IMR-90 (cell line): Measurements from ENCODE around the gene LCN2. TPM values are rescaled to one million over a fixed set of nuclear protein-coding genes. Genes with fewer than 3 reads are reported as not detected.

Experiments used
- ATAC-seq: fragments of 200-7000 bp; cut with Tn5 transposase; 2 replicates; pipeline ENCODE4 v1.9.1; 2020; ENCODE audit warnings: low read depth, mild to moderate bottlenecking, moderate library complexity
- BruUV-seq: library from RNA; stranded (reverse); fragments of 400-500 nt; replicated peaks from 2 replicates; lab custom pipeline; 2021; lab: Mats Ljungman, UMichigan
- CTCF ChIA-PET: fragments of 300-600 bp; formaldehyde crosslinking; extraction: SDS; loops from one replicate; lab custom pipeline; 2021; ENCODE audit warnings: antibody characterized with exemption; lab: Yijun Ruan, JAX
- POLR2A ChIA-PET: fragments of 300-600 bp; sonication (Branson Sonifier 250); formaldehyde crosslinking; loops from one replicate; lab custom pipeline; 2022; ENCODE audit warnings: antibody characterized with exemption; ENCODE audit not compliant: unreplicated experiment; lab: Charles Lee
- DNase-seq: peaks from one replicate; pipeline ENCODE4 v3.0.0; 2013
- H2AFZ ChIP-seq: replicated peaks from 2 replicates; pipeline ENCODE3; 2013; ENCODE audit warnings: low read length, mild to moderate bottlenecking; ENCODE audit not compliant: poor library complexity
- H2AK5ac ChIP-seq: 2 replicates; pipeline ENCODE4 v1.6.1; 2013; ENCODE audit warnings: low read depth, low read length, inconsistent platforms
- H2AK9ac ChIP-seq: replicated peaks from 2 replicates; pipeline ENCODE3; 2013; ENCODE audit warnings: mild to moderate bottlenecking, low read depth, low read length, moderate library complexity; ENCODE audit not compliant: poor library complexity
- H2BK120ac ChIP-seq: 2 replicates; pipeline ENCODE4 v1.6.1; 2013; ENCODE audit warnings: low read depth, low read length, inconsistent platforms
- H2BK15ac ChIP-seq: 3 replicates; pipeline ENCODE4 v1.6.1; 2013; ENCODE audit warnings: low read depth, low read length, inconsistent platforms
- H2BK20ac ChIP-seq: 2 replicates; pipeline ENCODE4 v1.6.1; 2013; ENCODE audit warnings: low read depth, mild to moderate bottlenecking, inconsistent platforms, low read length, moderate library complexity
- H2BK5ac ChIP-seq: 2 replicates; pipeline ENCODE4 v1.6.1; 2013; ENCODE audit warnings: mild to moderate bottlenecking, low read depth, low read length, inconsistent platforms; ENCODE audit not compliant: poor library complexity, severe bottlenecking
- H3K14ac ChIP-seq: replicated peaks from 2 replicates; pipeline ENCODE4 v1.6.1; 2013; ENCODE audit warnings: low read depth, low read length, inconsistent platforms
- H3K18ac ChIP-seq: 2 replicates; pipeline ENCODE4 v1.6.1; 2013; ENCODE audit warnings: low read depth, low read length, control low read depth
- H3K23ac ChIP-seq: 2 replicates; pipeline ENCODE4 v1.6.1; 2013; ENCODE audit warnings: low read depth, low read length, inconsistent platforms
- H3K27ac ChIP-seq: 2 replicates; pipeline ENCODE4 v1.5.1; 2013; ENCODE audit warnings: mild to moderate bottlenecking, control low read depth, low read length; ENCODE audit not compliant: insufficient read depth
- H3K27me3 ChIP-seq: 2 replicates; pipeline ENCODE4 v1.6.1; 2013; ENCODE audit warnings: low read length; ENCODE audit not compliant: control insufficient read depth, insufficient read depth
- H3K36me3 ChIP-seq: 2 replicates; pipeline ENCODE4 v1.6.1; 2013; ENCODE audit warnings: low read length, mixed read lengths; ENCODE audit not compliant: control insufficient read depth, insufficient read depth
- H3K4ac ChIP-seq: 2 replicates; pipeline ENCODE4 v1.6.1; 2013; ENCODE audit warnings: low read depth, low read length, inconsistent platforms
- H3K4me1 ChIP-seq: 2 replicates; pipeline ENCODE4 v1.6.1; 2013; ENCODE audit warnings: low read length, mixed read lengths; ENCODE audit not compliant: control insufficient read depth, insufficient read depth
- H3K4me2 ChIP-seq: 2 replicates; pipeline ENCODE4 v1.6.1; 2013; ENCODE audit warnings: low read depth, mild to moderate bottlenecking, control low read depth, low read length, moderate library complexity
- H3K4me3 ChIP-seq: 2 replicates; pipeline ENCODE4 v1.5.1; 2013; ENCODE audit warnings: low read depth, mild to moderate bottlenecking, control low read depth, low read length, moderate library complexity; ENCODE audit not compliant: insufficient read depth
- H3K56ac ChIP-seq: 2 replicates; pipeline ENCODE4 v1.6.1; 2013; ENCODE audit warnings: low read length, inconsistent platforms; ENCODE audit not compliant: insufficient read depth; ENCODE audit errors: extremely low read depth
- H3K79me1 ChIP-seq, 2 experiments: 2 replicates each; pipeline ENCODE4 v1.6.1; 2013; ENCODE audit warnings: low read length in 2 of 2, inconsistent platforms in 1 of 2, low read depth in 1 of 2
- H3K9ac ChIP-seq: 2 replicates; pipeline ENCODE4 v1.6.1; 2013; ENCODE audit warnings: low read depth, low read length, control low read depth
- H3K9me1 ChIP-seq: 2 replicates; pipeline ENCODE4 v1.6.1; 2013; ENCODE audit warnings: low read length, inconsistent platforms; ENCODE audit not compliant: insufficient read depth
- H3K9me3 ChIP-seq: 2 replicates; pipeline ENCODE4 v1.6.1; 2013; ENCODE audit warnings: low read length; ENCODE audit not compliant: control insufficient read depth, insufficient read depth
- H4K20me1 ChIP-seq: 2 replicates; pipeline ENCODE4 v1.6.1; 2013; ENCODE audit warnings: low read length, inconsistent platforms; ENCODE audit not compliant: insufficient read depth
- H4K5ac ChIP-seq: 2 replicates; pipeline ENCODE4 v1.6.1; 2013; ENCODE audit warnings: mild to moderate bottlenecking, low read depth, low read length, control low read depth
- H4K8ac ChIP-seq, 2 experiments: 2 replicates each; pipeline ENCODE4 v1.6.1; 2013; ENCODE audit warnings: low read depth in 2 of 2, low read length in 2 of 2, control low read depth in 1 of 2, inconsistent platforms in 1 of 2
- H4K91ac ChIP-seq: 2 replicates; pipeline ENCODE4 v1.6.1; 2013; ENCODE audit warnings: low read depth, low read length, inconsistent platforms; ENCODE audit not compliant: insufficient read depth
- BHLHE40 ChIP-seq: fragments of 150-350 bp; IDR thresholded peaks from 2 replicates; pipeline ENCODE4 v1.6.1; 2016; ENCODE audit warnings: mild to moderate bottlenecking, low read depth, low read length
- CEBPB ChIP-seq: IDR thresholded peaks from 2 replicates; pipeline ENCODE4 v1.6.1; 2012; ENCODE audit warnings: low read depth, low read length, improper control_type of control experiment
- CHD1 ChIP-seq: IDR thresholded peaks from 2 replicates; pipeline ENCODE4 v1.6.1; 2012; ENCODE audit warnings: low read depth, low read length, improper control_type of control experiment
- MAFK ChIP-seq: IDR thresholded peaks from 2 replicates; pipeline ENCODE4 v1.6.1; 2012; ENCODE audit warnings: low read depth, low read length, improper control_type of control experiment
- MAZ ChIP-seq: IDR thresholded peaks from 2 replicates; pipeline ENCODE4 v1.6.1; 2012; ENCODE audit warnings: low read depth, mild to moderate bottlenecking, low read length, improper control_type of control experiment, moderate library complexity, borderline replicate concordance
- MXI1 ChIP-seq: IDR thresholded peaks from 2 replicates; pipeline ENCODE4 v1.6.1; 2012; ENCODE audit warnings: low read depth, mild to moderate bottlenecking, low read length, moderate library complexity, borderline replicate concordance
- NFE2L2 ChIP-seq: fragments of 150-350 bp; IDR thresholded peaks from 2 replicates; pipeline ENCODE4 v1.6.1; 2016; ENCODE audit warnings: low read depth, mild to moderate bottlenecking, low read length
- POLR2A ChIP-seq: IDR thresholded peaks from 2 replicates; pipeline ENCODE4 v1.6.1; 2012; ENCODE audit warnings: mild to moderate bottlenecking, low read depth, low read length
- RCOR1 ChIP-seq: IDR thresholded peaks from 2 replicates; pipeline ENCODE4 v1.6.1; 2012; ENCODE audit warnings: mild to moderate bottlenecking, low read length, improper control_type of control experiment; ENCODE audit not compliant: insufficient replicate concordance
- RFX5 ChIP-seq: IDR thresholded peaks from 2 replicates; pipeline ENCODE4 v1.8.0; 2012; ENCODE audit warnings: low read depth, mild to moderate bottlenecking, low read length, moderate library complexity
- WGBS, 2 experiments: methylation state at CpG; one replicate each; pipeline versions ENCODE4 v1.1.5 to v1.1.7; 2013; ENCODE audit warnings: missing lambda C conversion rate in 2 of 2; ENCODE audit not compliant: insufficient read length in 1 of 2; ENCODE audit errors: extremely low coverage in 2 of 2; 5-methylcytosine and 5-hydroxymethylcytosine counted together
- dilution Hi-C: fragments of 300-500 bp; cut with HindIII; formaldehyde crosslinking; loops from one replicate; pipeline ENCODE4 v1.14.3; 2018; ENCODE audit warnings: low sequenced_read_pairs; ENCODE audit not compliant: unreplicated experiment
- in situ Hi-C: fragments of 300-500 bp; cut with MboI; formaldehyde crosslinking; loops from 3 replicates; pipeline ENCODE4 v1.14.3; 2019; ENCODE audit warnings: low sequenced_read_pairs, inconsistent platforms, mixed read lengths
- intact Hi-C: fragments of 100-400 bp; cut with micrococcal nuclease; formaldehyde crosslinking; loops from 2 replicates; pipeline ENCODE4 v1.10.0; 2022
- polyA plus RNA-seq, 3 experiments: library from polyadenylated mRNA; depleted of rRNA; stranded (reverse); fragments of >200 nt; gene quantifications; 2 replicates each; pipeline ENCODE4 v1.2.3, GENCODE V29; 2012; ENCODE audit warnings: low replicate concordance in 1 of 3
- total RNA-seq: library from RNA; depleted of rRNA; stranded (reverse); fragments of >200 nt; gene quantifications from 2 replicates; pipeline ENCODE4 v1.2.3, GENCODE V29; 2012
- TF ChIP-seq, protein P1 (sequence below): conservative IDR thresholded peaks from 2 replicates; pipeline ENCODE4 v1.5.1; 2012; ENCODE audit warnings: mild to moderate bottlenecking, low read depth, low read length, improper control_type of control experiment

The LCN2 gene
- total and polyA plus RNA-seq, 2 of the 4 experiments (the other 2 are of a cell fraction) = not detected

DNA sequence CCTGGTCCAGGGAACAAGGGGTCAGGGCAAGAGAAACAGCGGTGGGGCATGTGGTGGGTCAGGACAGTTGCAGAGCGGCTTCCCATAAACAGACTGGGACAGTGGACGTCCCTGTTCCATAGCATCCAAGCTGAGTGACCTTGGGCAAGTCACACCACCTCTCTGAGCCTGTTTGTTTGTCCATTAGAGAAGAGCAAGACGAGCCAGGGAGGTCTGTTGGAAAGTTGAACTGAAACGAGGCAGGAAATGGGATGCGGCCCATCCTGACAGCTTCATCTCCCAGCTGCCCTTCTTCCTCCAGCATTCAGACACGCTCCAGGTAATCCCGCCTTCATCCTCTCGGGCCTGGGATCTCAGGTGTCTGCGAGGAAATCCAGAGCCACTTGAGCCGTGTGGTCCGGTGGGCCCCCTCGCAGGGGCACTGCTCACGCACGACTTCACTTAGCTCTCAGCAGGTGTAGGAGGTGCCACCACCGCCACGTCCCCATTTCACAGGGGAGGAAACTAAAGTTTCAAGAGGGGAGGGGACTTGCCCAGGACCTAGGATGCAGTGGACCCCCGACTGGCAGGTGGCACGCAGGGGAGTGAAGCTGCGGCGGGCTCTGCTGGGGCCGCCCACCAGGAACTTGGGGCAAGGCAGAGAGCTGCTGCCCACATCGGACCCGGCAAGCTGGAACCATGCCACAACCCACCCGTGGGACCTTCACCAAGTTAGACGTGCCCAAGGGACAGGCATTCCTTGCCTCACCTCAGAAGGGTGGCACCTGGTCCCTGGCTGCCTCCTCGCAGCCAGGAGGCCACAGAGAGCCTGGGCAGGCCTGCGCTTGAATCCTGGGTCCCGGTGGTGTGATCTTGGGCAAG is 34.7 kb upstream of the LCN2 start (continued):
- no peak for TF ChIP-seq MXI1

DNA sequence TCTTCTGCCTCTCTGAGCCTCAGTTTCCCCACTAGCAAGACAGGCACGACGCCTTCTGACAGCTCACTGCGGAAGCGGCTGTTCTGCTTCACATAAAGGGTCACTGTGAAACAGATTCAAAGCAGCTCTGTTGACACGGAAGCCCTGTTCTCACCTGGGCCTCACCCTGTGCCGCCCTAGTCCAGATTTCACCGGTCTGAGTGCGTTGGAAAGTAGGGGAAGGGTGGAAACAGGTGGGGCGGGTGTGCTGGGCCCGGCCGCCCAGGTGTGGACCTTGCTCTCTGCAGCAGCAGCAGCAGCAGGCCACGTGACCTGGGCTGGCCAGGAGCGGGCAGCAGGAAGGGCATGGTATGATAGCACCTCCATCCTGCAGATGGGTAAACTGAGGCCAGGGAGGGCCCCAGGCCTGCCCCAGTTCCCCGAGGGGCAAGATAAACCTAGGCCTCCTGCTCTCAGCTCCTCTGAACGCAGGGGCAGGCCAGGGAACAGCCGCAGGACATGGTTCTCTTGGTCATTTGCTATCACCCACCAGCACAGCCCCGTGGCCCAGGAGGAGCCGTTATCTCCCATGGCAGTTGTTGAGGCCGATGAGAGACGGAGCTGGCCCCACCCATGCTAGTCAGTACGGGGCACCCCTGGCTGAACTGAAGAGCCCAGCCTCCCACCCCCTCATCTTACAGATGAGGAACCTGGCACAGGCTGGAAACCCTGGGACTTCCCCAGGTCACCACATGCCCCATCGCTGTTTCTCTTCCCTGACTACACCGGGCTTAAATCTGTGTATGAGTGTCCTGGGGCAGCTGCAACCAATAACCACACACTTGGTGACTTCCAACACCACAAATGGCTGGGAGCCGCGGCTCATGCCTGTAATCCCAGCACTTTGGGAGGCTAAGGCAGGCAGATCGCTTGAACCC is 33.8 kb upstream of the LCN2 start:
- Histone ChIP-seq H3K23ac (no peak overlapping the region), H3K36me3 (peaks cover 10% of the 10 kb centered on the region; the same call in 1 of the 2 replicates), H3K4me2 (no peak overlapping the region), H3K9me1 (no peaks in the 10 kb centered on the region), H3K4ac (no peak overlapping the region), H2BK5ac (no peak overlapping the region), H4K8ac (no peak overlapping the region), H2BK20ac (no peak overlapping the region), H2BK120ac (no peak overlapping the region), H3K27ac (no peak overlapping the region), H3K14ac (no peak overlapping the region), H3K56ac (no peak overlapping the region), H4K5ac (no peak overlapping the region), H2AK5ac (no peak overlapping the region; the same call in 1 of the 2 replicates), H3K18ac (no peak overlapping the region), H3K79me1 (no peaks in the 10 kb centered on the region), H4K20me1 (no peaks in the 10 kb centered on the region), H4K91ac (no peak overlapping the region), H2BK15ac (no peak overlapping the region), H3K9ac (no peak overlapping the region), H3K27me3 (no peaks in the 10 kb centered on the region), H3K4me3 (no peak overlapping the region), H2AFZ (no peak overlapping the region), H3K4me1 (no peaks in the 10 kb centered on the region), H3K9me3 (no peaks in the 10 kb centered on the region), H2AK9ac (no peak overlapping the region)
- ChIA-PET POLR2A (no interaction called here), CTCF (no interaction called here)
- in situ Hi-C loops = no loop called here
- dilution Hi-C loops = no loop called here
- DNase-seq (no peak), ATAC-seq (no peak)
- BruUV-seq = no TSS peak
- 94% methylated on average over 7 of the region's 26 CpGs; no CpG with 5 or more reads in 1 of the 2 experiments for WGBS, 2 experiments
- intact Hi-C loops = loop anchor here (5.0 kb wide), 1 partner anchor 373 kb away; no protein-coding TSS in a partner anchor
- no peak for TF ChIP-seq MAZ
- no peak for TF ChIP-seq BHLHE40
- TF ChIP-seq, protein P1, sequence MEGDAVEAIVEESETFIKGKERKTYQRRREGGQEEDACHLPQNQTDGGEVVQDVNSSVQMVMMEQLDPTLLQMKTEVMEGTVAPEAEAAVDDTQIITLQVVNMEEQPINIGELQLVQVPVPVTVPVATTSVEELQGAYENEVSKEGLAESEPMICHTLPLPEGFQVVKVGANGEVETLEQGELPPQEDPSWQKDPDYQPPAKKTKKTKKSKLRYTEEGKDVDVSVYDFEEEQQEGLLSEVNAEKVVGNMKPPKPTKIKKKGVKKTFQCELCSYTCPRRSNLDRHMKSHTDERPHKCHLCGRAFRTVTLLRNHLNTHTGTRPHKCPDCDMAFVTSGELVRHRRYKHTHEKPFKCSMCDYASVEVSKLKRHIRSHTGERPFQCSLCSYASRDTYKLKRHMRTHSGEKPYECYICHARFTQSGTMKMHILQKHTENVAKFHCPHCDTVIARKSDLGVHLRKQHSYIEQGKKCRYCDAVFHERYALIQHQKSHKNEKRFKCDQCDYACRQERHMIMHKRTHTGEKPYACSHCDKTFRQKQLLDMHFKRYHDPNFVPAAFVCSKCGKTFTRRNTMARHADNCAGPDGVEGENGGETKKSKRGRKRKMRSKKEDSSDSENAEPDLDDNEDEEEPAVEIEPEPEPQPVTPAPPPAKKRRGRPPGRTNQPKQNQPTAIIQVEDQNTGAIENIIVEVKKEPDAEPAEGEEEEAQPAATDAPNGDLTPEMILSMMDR = no peak
- no peak for TF ChIP-seq POLR2A
- TF ChIP-seq CEBPB = no peak
- no peak for TF ChIP-seq CHD1
- TF ChIP-seq NFE2L2 = no peak
- no peak for TF ChIP-seq RCOR1
- TF ChIP-seq RFX5 = no peak
- no peak for TF ChIP-seq MAFK
- TF ChIP-seq MXI1 = no peak
